GM21381 (cell line): ENCODE measurements around the gene HPDL.
"Not testable (repeated sequence)": the region's sequence is repeated elsewhere in the genome, so short reads cannot be mapped to it uniquely, and the experiment has no call there.

Source experiments
- ATAC-seq: cut with Tn5 transposase; IDR thresholded peaks from one replicate; pipeline ENCODE4 v1.9.1; 2021; ENCODE audit warnings: mild to moderate bottlenecking, moderate library complexity; ENCODE audit not compliant: unreplicated experiment

Gene HPDL

GRCh38 chr1:45326627-45327623 is at the start of gene HPDL:
HPDL (plus strand) TSS chr1:45326895; CDS start chr1:45327149, 254 bp downstream.
- ATAC-seq: peak; percentile 60

GRCh38 chr1:45282351-45282750 is 44.3 kb upstream of the HPDL start:
- no peak for ATAC-seq

GRCh38 chr1:45284858-45285257 is 41.8 kb upstream of the HPDL start:
- ATAC-seq: not testable (repeated sequence)

- not testable (repeated sequence) for ATAC-seq
Measured at GRCh38 chr1:45286521-45286920, 40.2 kb upstream of the HPDL start.

GRCh38 chr1:45291002-45291401 is 35.7 kb upstream of the HPDL start:
- not testable (repeated sequence) for ATAC-seq

GRCh38 chr1:45291716-45292115 is 35.0 kb upstream of the HPDL start:
- ATAC-seq: no peak

GRCh38 chr1:45297666-45298356 is 28.9 kb upstream of the HPDL start:
- no peak for ATAC-seq

GRCh38 chr1:45299296-45299695 is 27.4 kb upstream of the HPDL start:
- ATAC-seq: no peak

- no peak for ATAC-seq
Measured at GRCh38 chr1:45299981-45300668, 26.6 kb upstream of the HPDL start.

- no peak for ATAC-seq
Measured at GRCh38 chr1:45300669-45300997, 26.1 kb upstream of the HPDL start.

GRCh38 chr1:45302505-45303150 is 24.1 kb upstream of the HPDL start:
- no peak for ATAC-seq

GRCh38 chr1:45303520-45304310 is 23.0 kb upstream of the HPDL start:
- ATAC-seq: peak; percentile 75

- no peak for ATAC-seq
Measured at GRCh38 chr1:45304311-45305081, 22.2 kb upstream of the HPDL start.

- no peak for ATAC-seq
Measured at GRCh38 chr1:45305231-45305630, 21.5 kb upstream of the HPDL start.

GRCh38 chr1:45306319-45306718 is 20.4 kb upstream of the HPDL start:
- ATAC-seq: no peak

- no peak for ATAC-seq
Measured at GRCh38 chr1:45306905-45307304, 19.8 kb upstream of the HPDL start.

- no peak for ATAC-seq
Measured at GRCh38 chr1:45314266-45314665, 12.4 kb upstream of the HPDL start.

- no peak for ATAC-seq
Measured at GRCh38 chr1:45317166-45317565, 9.5 kb upstream of the HPDL start.

- ATAC-seq: no peak
Measured at GRCh38 chr1:45319761-45320160, 6.9 kb upstream of the HPDL start.
